ENCODE results near the gene HOMER2.
"Not testable (repeated sequence)": the region's sequence is repeated elsewhere in the genome, so short reads cannot be mapped to it uniquely, and the experiment has no call there.

HOMER2 gene

GRCh38 chr15:82952158-82953081 lies at the start of gene HOMER2:
HOMER2 (minus strand) TSS chr15:82952720; CDS start chr15:82952535, 185 bp downstream.
- H3K36me3 ChIP-seq: no peaks in the 10 kb centered on the region
- peak within 1 kb of the TSS; percentile 62; the same call in 1 of the 2 replicates for H3K9ac ChIP-seq
- H3K4me2 ChIP-seq: peak within 1 kb of the TSS; percentile 97
- no peaks in the 10 kb centered on the region for H3K9me3 ChIP-seq
- H3K27me3 ChIP-seq: peaks cover 60% of the 10 kb centered on the region
- peaks cover 27% of the 10 kb centered on the region for H3K4me1 ChIP-seq
- H4K20me1 ChIP-seq: peaks cover 15% of the 10 kb centered on the region
- peak within 1 kb of the TSS; percentile 72 for H3K4me3 ChIP-seq
- peak within 1 kb of the TSS; percentile 27; the same call in 1 of the 2 replicates for H3K27ac ChIP-seq
- TF ChIP-seq Cebpa-rat (IDR thresholded peaks at IDR 0.05): no peak

- H3K9me3 ChIP-seq, H3K4me3 ChIP-seq, H3K4me1 ChIP-seq, H4K20me1 ChIP-seq, H3K9ac ChIP-seq, H3K27me3 ChIP-seq, H3K27ac ChIP-seq: not testable (repeated sequence)
- peaks cover 22% of the 10 kb centered on the region for H3K36me3 ChIP-seq
- H3K4me2 ChIP-seq: peak overlapping the region; percentile 58; the same call in 1 of the 2 replicates
These were observed 48.1 kb upstream of the HOMER2 start for GRCh38 chr15:83000672-83001031.

GRCh38 chr15:82999905-83000671 lies 47.6 kb upstream of the HOMER2 start:
- Histone ChIP-seq H3K9ac (peak overlapping the region; percentile 69), H3K4me1 (peaks cover 6% of the 10 kb centered on the region; the same call in 1 of the 2 replicates), H3K36me3 (peaks cover 16% of the 10 kb centered on the region), H3K4me2 (peak overlapping the region; percentile 58), H3K4me3 (peak overlapping the region; percentile 43), H3K9me3 (no peaks in the 10 kb centered on the region), H4K20me1 (no peaks in the 10 kb centered on the region), H3K27ac (peak overlapping the region; percentile 47), H3K27me3 (no peaks in the 10 kb centered on the region)
- no peak for TF ChIP-seq Cebpa-rat (IDR thresholded peaks at IDR 0.05)

GRCh38 chr15:82999426-82999825 lies 46.9 kb upstream of the HOMER2 start:
- Histone ChIP-seq H3K4me1 (peaks cover 6% of the 10 kb centered on the region; the same call in 1 of the 2 replicates), H3K27me3 (no peaks in the 10 kb centered on the region), H4K20me1 (no peaks in the 10 kb centered on the region), H3K36me3 (peaks cover 12% of the 10 kb centered on the region), H3K4me3 (no peak overlapping the region), H3K27ac (no peak overlapping the region), H3K9ac (no peak overlapping the region), H3K4me2 (no peak overlapping the region), H3K9me3 (no peaks in the 10 kb centered on the region)
- TF ChIP-seq Cebpa-rat (IDR thresholded peaks at IDR 0.05): no peak

- no peak overlapping the region for H3K4me2 ChIP-seq
- peaks cover 6% of the 10 kb centered on the region; the same call in 1 of the 2 replicates for H3K4me1 ChIP-seq
- no peak overlapping the region for H3K4me3 ChIP-seq
- no peak overlapping the region for H3K9ac ChIP-seq
- H3K27ac ChIP-seq: no peak overlapping the region
- TF ChIP-seq Cebpa-rat (IDR thresholded peaks at IDR 0.05): no peak
- H3K27me3 ChIP-seq: no peaks in the 10 kb centered on the region
- peaks cover 14% of the 10 kb centered on the region for H3K36me3 ChIP-seq
- no peaks in the 10 kb centered on the region for H4K20me1 ChIP-seq
- H3K9me3 ChIP-seq: no peaks in the 10 kb centered on the region
These were observed 43.4 kb upstream of the HOMER2 start for GRCh38 chr15:82995938-82996337.

- Histone ChIP-seq H3K9ac (0 out of 2 replicates have a peak overlapping the region, but pooled peaks have one; percentile 19), H3K4me2 (no peak overlapping the region), H4K20me1 (no peaks in the 10 kb centered on the region), H3K27ac (no peak overlapping the region), H3K4me1 (peaks cover 3% of the 10 kb centered on the region; the same call in 1 of the 2 replicates), H3K4me3 (no peak overlapping the region), H3K27me3 (no peaks in the 10 kb centered on the region), H3K9me3 (no peaks in the 10 kb centered on the region), H3K36me3 (peaks cover 19% of the 10 kb centered on the region)
- TF ChIP-seq Cebpa-rat (IDR thresholded peaks at IDR 0.05): no peak
These were observed 42.6 kb upstream of the HOMER2 start for GRCh38 chr15:82995076-82995475.

GRCh38 chr15:82993144-82993543 lies 40.6 kb upstream of the HOMER2 start:
- Histone ChIP-seq H3K36me3 (peaks cover 30% of the 10 kb centered on the region), H3K27ac (no peak overlapping the region), H3K9me3 (no peaks in the 10 kb centered on the region), H3K4me2 (no peak overlapping the region), H3K27me3 (no peaks in the 10 kb centered on the region), H4K20me1 (no peaks in the 10 kb centered on the region), H3K4me1 (no peaks in the 10 kb centered on the region), H3K4me3 (no peak overlapping the region), H3K9ac (no peak overlapping the region)
- no peak for TF ChIP-seq Cebpa-rat (IDR thresholded peaks at IDR 0.05)

GRCh38 chr15:82992436-82992998 lies 40.0 kb upstream of the HOMER2 start:
- TF ChIP-seq Cebpa-rat (IDR thresholded peaks at IDR 0.05): no peak

GRCh38 chr15:82986442-82986780 lies 33.9 kb upstream of the HOMER2 start:
- peaks cover 28% of the 10 kb centered on the region for H3K36me3 ChIP-seq
- H3K4me3 ChIP-seq: peak overlapping the region; percentile 93
- H3K9me3 ChIP-seq: no peaks in the 10 kb centered on the region
- peaks cover 20% of the 10 kb centered on the region for H3K4me1 ChIP-seq
- H3K27ac ChIP-seq: peak overlapping the region; percentile 84
- no peaks in the 10 kb centered on the region for H3K27me3 ChIP-seq
- H3K4me2 ChIP-seq: peak overlapping the region; percentile 87
- peak overlapping the region; percentile 85 for H3K9ac ChIP-seq
- TF ChIP-seq Cebpa-rat (IDR thresholded peaks at IDR 0.05): no peak
- peaks cover 5% of the 10 kb centered on the region; the same call in 1 of the 2 replicates for H4K20me1 ChIP-seq

More at GRCh38 chr15:82992436-82992998, 40.0 kb upstream of the HOMER2 start:
- H3K4me1 ChIP-seq: peaks cover 2% of the 10 kb centered on the region
- H3K9ac ChIP-seq: no peak overlapping the region
- no peak overlapping the region for H3K4me2 ChIP-seq
- no peaks in the 10 kb centered on the region for H3K27me3 ChIP-seq
- no peak overlapping the region for H3K27ac ChIP-seq
- peaks cover 37% of the 10 kb centered on the region for H3K36me3 ChIP-seq
- H3K9me3 ChIP-seq: no peaks in the 10 kb centered on the region
- H3K4me3 ChIP-seq: no peak overlapping the region
- H4K20me1 ChIP-seq: no peaks in the 10 kb centered on the region
